GM23338 (cell line): Measurements from ENCODE around the gene NKX2-3.

Experiments used
- CREB1 ChIP-seq: fragments of 250-450 bp; sonication (Bioruptor Pico); IDR thresholded peaks from 2 replicates; pipeline ENCODE4 v1.5.0; 2020; ENCODE audit warnings: low read depth, mild to moderate bottlenecking, moderate library complexity
- EZH2 ChIP-seq: fragments of 200-600 bp; sonication (generic); IDR thresholded peaks from one replicate; pipeline ENCODE4 v1.8.0; 2017; ENCODE audit warnings: antibody characterized with exemption, mild to moderate bottlenecking, low read depth; ENCODE audit not compliant: unreplicated experiment
- EZH2phosphoT487 ChIP-seq: fragments of 200-600 bp; sonication (generic); IDR thresholded peaks from one replicate; pipeline ENCODE4 v1.8.1; 2018; ENCODE audit warnings: antibody characterized with exemption; ENCODE audit not compliant: unreplicated experiment
- JUNB ChIP-seq: IDR thresholded peaks from one replicate; pipeline ENCODE4 v1.6.1; 2016; ENCODE audit warnings: antibody characterized with exemption; ENCODE audit not compliant: unreplicated experiment
- POLR2AphosphoS5 ChIP-seq: IDR thresholded peaks from 2 replicates; pipeline ENCODE4 v1.6.1; 2016; ENCODE audit warnings: antibody characterized with exemption, low read depth
- REST ChIP-seq: IDR thresholded peaks from one replicate; pipeline ENCODE4 v1.6.1; 2018; ENCODE audit warnings: antibody characterized with exemption; ENCODE audit not compliant: unreplicated experiment
- STAT1 ChIP-seq: IDR thresholded peaks from one replicate; pipeline ENCODE4 v1.6.1; 2016; ENCODE audit warnings: antibody characterized with exemption; ENCODE audit not compliant: unreplicated experiment
- ZNF114 ChIP-seq: fragments of 250-450 bp; sonication (Bioruptor Pico); IDR thresholded peaks from 2 replicates; pipeline ENCODE4 v1.5.0; 2020; ENCODE audit warnings: mild to moderate bottlenecking, moderate library complexity
- ZNF331 ChIP-seq: fragments of 250-450 bp; sonication (Bioruptor Pico); IDR thresholded peaks from 2 replicates; pipeline ENCODE4 v1.5.0; 2020; ENCODE audit warnings: low read depth, mild to moderate bottlenecking, moderate library complexity
- ZNF462 ChIP-seq: fragments of 250-450 bp; sonication (Bioruptor Pico); IDR thresholded peaks from 2 replicates; pipeline ENCODE4 v1.5.0; 2020; ENCODE audit warnings: mild to moderate bottlenecking, moderate library complexity
- TF ChIP-seq, protein P1 (sequence below), 2 experiments: fragments of 200-600 bp in 1 of 2; sonication (generic) in 1 of 2; conservative IDR thresholded peaks; 2 replicates each; pipeline versions ENCODE4 v1.5.1 to v1.6.1; 2016 to 2017; ENCODE audit warnings: antibody characterized with exemption in 2 of 2, low read depth in 2 of 2, mild to moderate bottlenecking in 2 of 2, moderate library complexity in 1 of 2
- TF ChIP-seq, protein P2 (sequence below): IDR thresholded peaks from 2 replicates; pipeline ENCODE4 v1.6.1; 2016; ENCODE audit warnings: antibody characterized with exemption

GRCh38 chr10:99531026-99531695 is 1.6 kb upstream of the NKX2-3 start:
- TF ChIP-seq REST (no peak), EZH2 (peak; percentile 78), POLR2AphosphoS5 (no peak), JUNB (no peak), EZH2phosphoT487 (no peak), CREB1 (CRISPR knock-in tag) (no peak), STAT1 (no peak), ZNF462 (no peak), ZNF114 (CRISPR knock-in tag) (no peak), ZNF331 (no peak)
- TF ChIP-seq, protein P1, sequence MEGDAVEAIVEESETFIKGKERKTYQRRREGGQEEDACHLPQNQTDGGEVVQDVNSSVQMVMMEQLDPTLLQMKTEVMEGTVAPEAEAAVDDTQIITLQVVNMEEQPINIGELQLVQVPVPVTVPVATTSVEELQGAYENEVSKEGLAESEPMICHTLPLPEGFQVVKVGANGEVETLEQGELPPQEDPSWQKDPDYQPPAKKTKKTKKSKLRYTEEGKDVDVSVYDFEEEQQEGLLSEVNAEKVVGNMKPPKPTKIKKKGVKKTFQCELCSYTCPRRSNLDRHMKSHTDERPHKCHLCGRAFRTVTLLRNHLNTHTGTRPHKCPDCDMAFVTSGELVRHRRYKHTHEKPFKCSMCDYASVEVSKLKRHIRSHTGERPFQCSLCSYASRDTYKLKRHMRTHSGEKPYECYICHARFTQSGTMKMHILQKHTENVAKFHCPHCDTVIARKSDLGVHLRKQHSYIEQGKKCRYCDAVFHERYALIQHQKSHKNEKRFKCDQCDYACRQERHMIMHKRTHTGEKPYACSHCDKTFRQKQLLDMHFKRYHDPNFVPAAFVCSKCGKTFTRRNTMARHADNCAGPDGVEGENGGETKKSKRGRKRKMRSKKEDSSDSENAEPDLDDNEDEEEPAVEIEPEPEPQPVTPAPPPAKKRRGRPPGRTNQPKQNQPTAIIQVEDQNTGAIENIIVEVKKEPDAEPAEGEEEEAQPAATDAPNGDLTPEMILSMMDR (conservative IDR thresholded peaks at IDR 0.05; ENCODE audit: low read depth in 2 of 2) = no peak
- TF ChIP-seq, protein P2, sequence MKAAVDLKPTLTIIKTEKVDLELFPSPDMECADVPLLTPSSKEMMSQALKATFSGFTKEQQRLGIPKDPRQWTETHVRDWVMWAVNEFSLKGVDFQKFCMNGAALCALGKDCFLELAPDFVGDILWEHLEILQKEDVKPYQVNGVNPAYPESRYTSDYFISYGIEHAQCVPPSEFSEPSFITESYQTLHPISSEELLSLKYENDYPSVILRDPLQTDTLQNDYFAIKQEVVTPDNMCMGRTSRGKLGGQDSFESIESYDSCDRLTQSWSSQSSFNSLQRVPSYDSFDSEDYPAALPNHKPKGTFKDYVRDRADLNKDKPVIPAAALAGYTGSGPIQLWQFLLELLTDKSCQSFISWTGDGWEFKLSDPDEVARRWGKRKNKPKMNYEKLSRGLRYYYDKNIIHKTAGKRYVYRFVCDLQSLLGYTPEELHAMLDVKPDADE = no peak
